Measurements from ENCODE around the gene C1QL1. TPM values are rescaled to one million over a fixed set of nuclear protein-coding genes. Genes with fewer than 3 reads are reported as not detected.

C1QL1 gene
- total RNA-seq, 1 experiment from 2014 or later = 1.5 TPM

DNA sequence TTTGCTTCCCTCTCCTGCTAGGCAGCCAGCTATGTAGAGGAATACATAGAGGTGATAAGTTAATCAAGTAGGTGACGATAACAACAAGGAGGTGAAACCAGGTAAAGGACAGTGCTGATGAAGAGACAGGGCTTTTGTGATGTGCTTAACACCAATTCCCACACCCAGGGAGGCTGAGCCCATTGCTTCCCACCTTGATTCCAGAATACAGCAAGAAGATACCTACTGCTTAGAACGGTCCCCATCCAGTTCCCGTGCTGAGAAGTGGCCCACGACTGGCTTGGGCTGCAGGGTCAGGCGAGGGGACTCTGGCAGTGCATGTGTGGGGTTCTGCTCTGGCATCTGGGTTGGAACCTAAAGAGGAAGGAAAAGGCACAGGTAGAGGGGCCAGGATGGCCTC is 36.7 kb downstream of the C1QL1 start:
- H3K9me3 Mint-ChIP-seq (ENCODE audit: low read depth, unreplicated experiment) = no peaks in the 10 kb centered on the region
- H3K27me3 Mint-ChIP-seq (ENCODE audit: unreplicated experiment) = no peaks in the 10 kb centered on the region
- no peak overlapping the region for H3K27ac Mint-ChIP-seq (ENCODE audit: unreplicated experiment)
- TF ChIP-seq, protein P1, sequence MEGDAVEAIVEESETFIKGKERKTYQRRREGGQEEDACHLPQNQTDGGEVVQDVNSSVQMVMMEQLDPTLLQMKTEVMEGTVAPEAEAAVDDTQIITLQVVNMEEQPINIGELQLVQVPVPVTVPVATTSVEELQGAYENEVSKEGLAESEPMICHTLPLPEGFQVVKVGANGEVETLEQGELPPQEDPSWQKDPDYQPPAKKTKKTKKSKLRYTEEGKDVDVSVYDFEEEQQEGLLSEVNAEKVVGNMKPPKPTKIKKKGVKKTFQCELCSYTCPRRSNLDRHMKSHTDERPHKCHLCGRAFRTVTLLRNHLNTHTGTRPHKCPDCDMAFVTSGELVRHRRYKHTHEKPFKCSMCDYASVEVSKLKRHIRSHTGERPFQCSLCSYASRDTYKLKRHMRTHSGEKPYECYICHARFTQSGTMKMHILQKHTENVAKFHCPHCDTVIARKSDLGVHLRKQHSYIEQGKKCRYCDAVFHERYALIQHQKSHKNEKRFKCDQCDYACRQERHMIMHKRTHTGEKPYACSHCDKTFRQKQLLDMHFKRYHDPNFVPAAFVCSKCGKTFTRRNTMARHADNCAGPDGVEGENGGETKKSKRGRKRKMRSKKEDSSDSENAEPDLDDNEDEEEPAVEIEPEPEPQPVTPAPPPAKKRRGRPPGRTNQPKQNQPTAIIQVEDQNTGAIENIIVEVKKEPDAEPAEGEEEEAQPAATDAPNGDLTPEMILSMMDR (IDR thresholded peaks at IDR 0.05; ENCODE audit: unreplicated experiment) = no peak
- CTCF ChIA-PET = interaction anchor here (0.6 to 1.5 kb wide), 4 partner anchors 10 to 449 kb away, joined by 3 to 5 read pairs (median 4); no protein-coding TSS in a partner anchor
- BruUV-seq (replicated peaks) = no TSS peak
- H3K4me3 Mint-ChIP-seq (ENCODE audit: low read depth, unreplicated experiment) = no peak overlapping the region
- no peaks in the 10 kb centered on the region for H3K4me1 Mint-ChIP-seq (ENCODE audit: low read depth, unreplicated experiment)
- intact Hi-C loops (cut with micrococcal nuclease; ENCODE audit: unreplicated experiment) = no loop called here
- H3K36me3 Mint-ChIP-seq (ENCODE audit: insufficient read depth, unreplicated experiment) = peaks cover 15% of the 10 kb centered on the region
- DNase-seq = no peak

DNA sequence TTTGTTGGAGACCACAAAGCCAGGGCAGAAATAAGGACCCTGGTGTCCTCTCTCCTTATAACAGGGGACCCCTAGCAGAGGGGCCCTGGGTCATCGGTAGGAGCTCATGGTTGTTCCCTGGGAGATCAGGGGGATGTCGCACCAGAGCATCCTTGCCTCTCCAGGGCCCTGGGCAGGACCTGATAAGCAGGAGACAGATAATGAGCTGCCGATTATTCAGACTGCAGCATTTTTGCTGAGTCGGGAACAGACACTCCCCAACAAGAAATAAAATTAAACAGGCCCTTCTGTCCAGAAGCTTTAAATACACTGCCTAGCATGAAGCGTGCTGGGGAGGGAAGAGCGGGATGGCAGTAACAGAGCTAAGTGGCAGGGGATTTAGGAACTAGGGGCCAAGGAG is 37.4 kb downstream of the C1QL1 start:
- Mint-ChIP-seq H3K4me1 (ENCODE audit: low read depth, unreplicated experiment) (no peaks in the 10 kb centered on the region), H3K9me3 (ENCODE audit: low read depth, unreplicated experiment) (no peaks in the 10 kb centered on the region), H3K27ac (ENCODE audit: unreplicated experiment) (no peak overlapping the region), H3K4me3 (ENCODE audit: low read depth, unreplicated experiment) (no peak overlapping the region), H3K36me3 (ENCODE audit: insufficient read depth, unreplicated experiment) (peaks cover 16% of the 10 kb centered on the region), H3K27me3 (ENCODE audit: unreplicated experiment) (no peaks in the 10 kb centered on the region)
- CTCF ChIA-PET = interaction anchor here (0.6 to 1.1 kb wide), 4 partner anchors 11 to 449 kb away, joined by 3 to 5 read pairs (median 4); no protein-coding TSS in a partner anchor
- no TSS peak for BruUV-seq (replicated peaks)
- no peak for DNase-seq
- intact Hi-C loops (cut with micrococcal nuclease; ENCODE audit: unreplicated experiment) = no loop called here
- TF ChIP-seq, protein P1 (IDR thresholded peaks at IDR 0.05; ENCODE audit: unreplicated experiment) = no peak

DNA sequence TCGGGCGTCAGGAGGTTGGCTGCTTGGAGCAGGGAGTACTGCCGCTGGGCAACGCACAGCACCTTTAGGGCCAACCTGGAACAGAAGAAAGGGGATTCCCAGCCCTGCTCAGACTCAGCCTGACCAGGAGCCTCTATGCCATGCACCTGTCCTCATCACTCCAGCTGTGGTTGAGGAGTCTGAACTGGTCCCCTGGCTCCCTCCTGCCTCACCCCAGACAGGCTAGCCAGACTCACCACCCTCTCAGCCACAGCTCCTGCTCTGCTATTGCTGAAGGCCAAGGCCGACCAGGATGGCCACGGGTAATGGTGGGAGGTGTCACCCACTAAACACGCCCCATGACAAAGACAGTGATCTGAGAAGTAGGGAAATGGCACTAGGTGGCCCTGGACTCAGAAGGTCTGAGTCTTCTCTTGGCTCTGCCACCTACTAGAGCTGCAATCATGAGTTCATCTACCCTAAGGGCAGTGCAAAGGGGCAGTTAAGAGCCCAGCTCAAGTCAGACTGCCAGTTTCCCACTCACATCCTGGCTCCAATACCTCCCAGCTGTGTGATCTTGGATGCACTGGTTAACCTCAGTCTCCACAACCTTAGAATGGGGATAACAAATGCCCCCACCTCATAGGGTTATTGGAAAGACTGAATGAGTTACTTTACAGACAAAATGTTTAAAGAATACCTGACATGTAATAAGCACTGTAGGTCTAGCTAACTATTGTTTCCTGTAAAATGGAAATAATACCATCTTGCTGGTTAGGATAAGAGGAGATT is 39.0 kb downstream of the C1QL1 start:
- Mint-ChIP-seq H3K36me3 (ENCODE audit: insufficient read depth, unreplicated experiment) (peaks cover 24% of the 10 kb centered on the region), H3K27me3 (ENCODE audit: unreplicated experiment) (no peaks in the 10 kb centered on the region), H3K27ac (ENCODE audit: unreplicated experiment) (no peak overlapping the region), H3K4me3 (ENCODE audit: low read depth, unreplicated experiment) (no peak overlapping the region), H3K4me1 (ENCODE audit: low read depth, unreplicated experiment) (no peaks in the 10 kb centered on the region), H3K9me3 (ENCODE audit: low read depth, unreplicated experiment) (no peaks in the 10 kb centered on the region)
- CTCF ChIA-PET = no interaction called here
- BruUV-seq (replicated peaks) = no TSS peak
- DNase-seq = no peak
- TF ChIP-seq, protein P1 (IDR thresholded peaks at IDR 0.05; ENCODE audit: unreplicated experiment) = no peak
- intact Hi-C loops (cut with micrococcal nuclease; ENCODE audit: unreplicated experiment) = no loop called here

DNA sequence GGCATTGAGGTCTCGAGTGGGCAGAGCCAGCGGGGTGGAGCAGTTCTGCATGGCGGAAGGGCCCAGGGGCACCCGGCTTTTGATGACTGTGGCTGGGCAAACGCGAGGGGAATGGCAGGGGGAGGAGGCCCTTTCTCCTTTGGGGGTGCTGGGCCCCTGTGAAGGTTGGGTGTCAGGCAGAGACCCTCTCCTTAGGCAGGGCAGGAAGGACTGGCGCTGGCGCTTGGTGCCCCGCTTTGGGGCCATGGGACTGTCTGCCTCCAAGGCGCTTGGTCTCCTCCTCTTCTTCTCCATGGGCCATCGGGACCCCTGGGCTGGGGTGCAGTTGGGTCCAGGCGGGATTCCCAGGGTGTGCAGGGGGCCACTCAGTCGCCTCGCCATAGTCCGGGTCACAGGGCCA is 40.0 kb downstream of the C1QL1 start:
- CTCF ChIA-PET = no interaction called here
- Mint-ChIP-seq H3K4me1 (ENCODE audit: low read depth, unreplicated experiment) (no peaks in the 10 kb centered on the region), H3K27ac (ENCODE audit: unreplicated experiment) (no peak overlapping the region), H3K4me3 (ENCODE audit: low read depth, unreplicated experiment) (no peak overlapping the region), H3K27me3 (ENCODE audit: unreplicated experiment) (peaks cover under 1% of the 10 kb centered on the region), H3K9me3 (ENCODE audit: low read depth, unreplicated experiment) (no peaks in the 10 kb centered on the region), H3K36me3 (ENCODE audit: insufficient read depth, unreplicated experiment) (peaks cover 32% of the 10 kb centered on the region)
- intact Hi-C loops (cut with micrococcal nuclease; ENCODE audit: unreplicated experiment) = no loop called here
- no peak for DNase-seq
- BruUV-seq (replicated peaks) = no TSS peak
- TF ChIP-seq, protein P1 (IDR thresholded peaks at IDR 0.05; ENCODE audit: unreplicated experiment) = no peak
